Lower leg skin (tissue), 3 donors: Measurements from ENCODE around the gene MAP3K7CL.

Source experiments
- POLR2A ChIP-seq, 2 donors: fragments of 450-650 bp; IDR thresholded peaks; one replicate each; pipeline ENCODE4 v1.6.1; 2016 to 2017; ENCODE audit warnings: antibody characterized with exemption in 2 of 2, mild to moderate bottlenecking in 1 of 2, moderate library complexity in 1 of 2
- TF ChIP-seq, protein P1 (sequence below), 3 donors: fragments of 450-650 bp; IDR thresholded peaks; one replicate each; pipeline ENCODE4 v1.5.1; 2016; ENCODE audit warnings: antibody characterized with exemption in 3 of 3, mild to moderate bottlenecking in 3 of 3, moderate library complexity in 2 of 3

DNA sequence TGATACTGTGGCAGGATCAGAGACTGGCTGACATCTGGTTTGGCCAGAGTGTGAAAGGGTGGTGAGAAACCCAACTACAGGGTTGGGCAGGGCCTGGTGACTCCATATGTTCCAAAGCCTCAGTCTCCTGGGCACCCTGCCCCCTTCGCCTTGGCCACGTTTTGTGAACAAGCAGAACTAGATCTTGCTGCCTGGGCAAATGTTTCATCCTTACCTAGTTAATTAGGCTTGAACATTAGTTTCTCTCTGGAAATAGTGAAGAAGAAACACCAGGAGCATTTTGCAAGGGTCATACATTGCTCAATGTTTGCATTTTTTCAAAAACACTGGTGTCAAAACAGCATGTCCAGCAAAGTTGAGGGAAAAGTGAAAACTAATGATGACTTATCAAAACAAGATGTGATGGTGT lies 60.5 kb downstream of the MAP3K7CL start:
- TF ChIP-seq, protein P1, sequence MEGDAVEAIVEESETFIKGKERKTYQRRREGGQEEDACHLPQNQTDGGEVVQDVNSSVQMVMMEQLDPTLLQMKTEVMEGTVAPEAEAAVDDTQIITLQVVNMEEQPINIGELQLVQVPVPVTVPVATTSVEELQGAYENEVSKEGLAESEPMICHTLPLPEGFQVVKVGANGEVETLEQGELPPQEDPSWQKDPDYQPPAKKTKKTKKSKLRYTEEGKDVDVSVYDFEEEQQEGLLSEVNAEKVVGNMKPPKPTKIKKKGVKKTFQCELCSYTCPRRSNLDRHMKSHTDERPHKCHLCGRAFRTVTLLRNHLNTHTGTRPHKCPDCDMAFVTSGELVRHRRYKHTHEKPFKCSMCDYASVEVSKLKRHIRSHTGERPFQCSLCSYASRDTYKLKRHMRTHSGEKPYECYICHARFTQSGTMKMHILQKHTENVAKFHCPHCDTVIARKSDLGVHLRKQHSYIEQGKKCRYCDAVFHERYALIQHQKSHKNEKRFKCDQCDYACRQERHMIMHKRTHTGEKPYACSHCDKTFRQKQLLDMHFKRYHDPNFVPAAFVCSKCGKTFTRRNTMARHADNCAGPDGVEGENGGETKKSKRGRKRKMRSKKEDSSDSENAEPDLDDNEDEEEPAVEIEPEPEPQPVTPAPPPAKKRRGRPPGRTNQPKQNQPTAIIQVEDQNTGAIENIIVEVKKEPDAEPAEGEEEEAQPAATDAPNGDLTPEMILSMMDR (IDR thresholded peaks at IDR 0.05): no peak
- no peak for TF ChIP-seq POLR2A (IDR thresholded peaks at IDR 0.05)
